CD4-positive, alpha-beta T cell treated with Interferon alpha-2 for 1 hour (primary cell): ENCODE measurements around the gene MOGAT3.
A peak's percentile ranks its signal among the peaks of the same experiment; 100 is the strongest.

Experiments
- DNase-seq, 2 donors: peaks; one replicate each; pipeline ENCODE4 v3.0.0-alpha.2; 2020 to 2022

The MOGAT3 gene

GRCh38 chr7:101170617-101171441 is 30.0 kb downstream of the MOGAT3 start:
- no peak for DNase-seq

DNA sequence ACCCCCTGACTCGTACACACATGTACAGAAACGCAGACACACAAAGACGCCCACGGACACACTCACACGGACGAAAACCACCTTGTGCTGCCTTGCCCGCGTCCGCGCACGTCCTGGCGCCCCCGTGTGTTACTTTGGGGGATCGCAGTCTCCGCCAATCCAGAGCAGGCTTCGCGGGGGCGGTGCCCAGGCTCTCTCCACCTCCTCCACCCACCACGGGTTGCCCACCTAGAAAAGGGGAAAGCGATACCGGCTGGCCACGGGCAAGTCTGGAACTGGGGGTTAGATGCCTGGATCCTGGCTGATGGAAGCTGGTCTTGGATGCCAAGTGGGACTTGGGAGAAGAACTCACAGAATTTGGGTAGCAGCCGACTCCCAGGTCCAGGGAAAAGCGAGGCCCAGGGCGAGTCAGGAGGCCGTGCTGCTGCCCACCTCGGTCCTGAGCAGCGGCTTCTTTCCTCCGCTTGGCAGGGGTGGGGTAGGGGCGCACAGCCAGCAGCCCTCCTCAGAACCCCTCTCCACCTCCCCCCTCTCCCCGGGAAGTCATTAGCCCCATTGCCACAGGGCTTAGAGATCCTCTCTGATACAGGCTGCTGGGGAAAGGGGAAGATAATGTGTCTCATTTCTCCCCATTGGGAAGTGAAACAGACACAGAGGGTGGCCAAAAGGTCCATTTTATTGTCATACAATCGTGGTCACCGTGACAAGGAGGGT is 30.8 kb downstream of the MOGAT3 start:
- peak; percentile 76 to 86 for DNase-seq

- DNase-seq: no peak
These were observed 31.6 kb downstream of the MOGAT3 start for GRCh38 chr7:101169110-101169837.

GRCh38 chr7:101168412-101169049 is 32.3 kb downstream of the MOGAT3 start:
- DNase-seq: no peak

DNA sequence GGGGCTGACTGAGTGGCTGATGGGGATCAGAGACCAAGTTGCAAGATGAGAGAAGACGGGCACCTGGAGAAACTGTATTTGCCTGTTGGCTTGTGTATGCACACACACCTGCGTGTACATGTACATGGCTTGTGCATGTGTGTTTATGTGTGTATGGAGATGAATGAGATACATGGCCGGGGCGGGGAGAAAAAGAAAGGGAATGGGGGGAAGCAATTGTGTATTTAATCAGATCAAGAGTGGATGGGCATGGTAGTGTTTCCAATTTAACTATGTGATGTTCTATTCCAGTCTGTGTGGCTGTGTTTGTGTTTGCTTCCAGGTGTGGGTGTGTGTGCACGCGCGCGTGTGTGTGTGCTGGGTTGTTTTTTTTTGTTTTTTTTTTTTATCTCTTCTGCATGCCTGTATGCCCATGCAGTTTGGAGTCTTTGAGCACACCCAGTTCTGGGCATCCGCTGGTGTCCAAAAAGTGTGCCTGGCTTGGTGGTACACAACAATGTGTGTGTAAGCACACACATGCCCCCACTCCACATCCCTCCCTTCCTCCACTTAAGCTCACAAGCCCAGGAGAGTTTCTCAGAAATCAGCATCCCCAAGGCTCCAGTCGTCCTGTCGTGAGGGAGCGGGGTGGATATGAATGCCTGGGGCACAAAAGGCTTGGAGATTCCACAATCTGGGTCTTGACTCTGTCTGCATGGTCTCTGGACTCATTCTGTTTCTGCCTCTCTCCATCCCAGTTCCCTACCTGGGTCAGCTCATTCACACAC is 33.0 kb downstream of the MOGAT3 start:
- DNase-seq: no peak

DNA sequence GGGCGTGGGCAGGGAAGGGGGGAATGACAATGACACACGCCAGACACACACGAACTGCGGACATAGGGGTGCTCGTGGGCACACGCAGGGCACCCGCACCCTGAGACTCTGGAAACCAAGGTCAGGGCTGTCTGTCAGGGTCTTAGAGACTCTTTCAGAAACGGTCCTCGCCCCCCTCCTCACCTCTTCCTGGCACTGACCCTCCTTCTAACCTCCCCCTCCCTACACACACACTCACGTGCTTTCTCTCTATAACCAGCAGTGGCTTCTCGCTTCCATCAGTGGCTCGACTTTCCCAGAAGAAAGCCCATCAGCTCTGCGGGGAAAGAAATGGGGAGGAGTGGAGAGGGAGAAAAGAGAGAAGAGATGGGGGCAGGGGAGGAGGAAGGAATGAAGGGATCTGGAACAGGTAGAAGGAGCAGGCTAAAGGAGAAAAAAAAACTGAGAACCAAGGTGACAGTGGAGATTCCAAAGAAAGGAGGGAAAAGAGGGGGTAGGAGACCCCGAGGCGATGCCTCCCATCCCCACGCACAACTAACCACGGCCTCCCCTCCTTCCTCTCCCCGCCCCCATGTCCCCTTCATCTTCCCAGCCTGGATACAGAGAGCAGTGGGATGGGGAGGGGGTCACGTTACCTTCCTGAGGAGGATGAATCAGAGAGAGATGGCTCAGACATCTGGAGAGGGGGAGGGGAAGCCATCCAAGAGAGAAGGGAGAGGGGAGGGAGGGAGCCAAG is 33.8 kb downstream of the MOGAT3 start:
- DNase-seq: no peak

DNA sequence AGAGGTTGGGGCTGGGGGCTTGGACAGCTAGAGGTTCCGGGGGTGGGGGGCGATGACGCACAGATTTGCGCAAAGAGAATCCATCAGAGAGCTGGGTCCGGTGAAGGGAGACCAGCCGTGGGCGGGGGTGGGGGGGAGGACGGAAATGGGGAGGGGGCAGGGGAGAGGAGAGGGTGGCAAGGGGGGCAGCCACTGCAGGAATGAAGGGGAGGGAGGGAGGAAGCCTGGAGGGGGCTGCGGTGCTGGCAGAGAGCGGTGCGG is 34.3 kb downstream of the MOGAT3 start:
- no peak for DNase-seq

- DNase-seq: no peak
These were observed 34.7 kb downstream of the MOGAT3 start for GRCh38 chr7:101165958-101166647.

DNA sequence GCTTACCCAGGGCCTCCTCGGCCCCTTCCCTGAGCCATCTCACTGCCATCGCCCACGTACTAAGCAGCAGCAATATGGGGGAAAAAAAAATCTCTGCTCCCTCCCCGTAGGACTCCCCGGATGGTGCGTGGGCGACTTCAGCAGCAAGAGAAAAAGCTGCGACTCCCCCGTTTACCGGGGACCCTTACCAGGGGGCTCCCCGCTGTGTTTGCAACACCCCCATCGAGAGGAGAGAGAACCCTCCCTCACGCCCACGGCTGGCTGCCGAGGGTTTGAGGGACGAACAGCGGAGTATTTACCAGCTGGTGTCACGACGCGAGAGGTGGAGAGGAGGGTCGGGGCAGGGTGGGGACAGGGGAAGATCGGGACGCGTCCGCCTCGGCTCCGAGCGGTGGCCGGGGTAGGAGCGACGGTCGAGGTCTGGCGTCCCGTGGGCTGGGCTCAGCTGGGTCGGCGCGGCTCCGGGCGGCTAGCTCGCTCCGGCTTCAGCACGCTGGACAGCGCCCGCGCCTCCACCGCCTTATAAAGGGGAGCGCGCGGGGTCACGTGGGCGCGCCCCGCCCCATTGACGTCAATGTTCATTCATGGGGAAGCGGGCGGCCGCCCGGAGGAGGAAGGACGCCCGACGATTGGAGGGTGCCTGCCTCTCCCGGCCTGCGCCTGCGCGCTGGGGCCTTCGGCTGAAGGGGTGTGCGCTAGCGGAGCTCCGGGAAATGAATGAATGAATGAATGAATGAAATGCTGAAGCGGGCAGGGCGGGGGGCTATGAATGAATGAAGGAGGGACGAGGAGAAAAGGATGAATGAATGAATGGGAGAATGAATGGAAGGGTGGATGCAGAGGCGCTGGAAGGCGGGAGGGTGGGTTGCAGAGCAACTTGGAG is 35.5 kb downstream of the MOGAT3 start, which contains the start of gene VGF:
VGF (minus strand) TSS at position 495 of the 883 bp plus-strand sequence. CDS start 726 bp downstream, outside the sequence.
- DNase-seq: peak; percentile 94 to 95

GRCh38 chr7:101164071-101164840 is 36.6 kb downstream of the MOGAT3 start:
- no peak for DNase-seq

DNA sequence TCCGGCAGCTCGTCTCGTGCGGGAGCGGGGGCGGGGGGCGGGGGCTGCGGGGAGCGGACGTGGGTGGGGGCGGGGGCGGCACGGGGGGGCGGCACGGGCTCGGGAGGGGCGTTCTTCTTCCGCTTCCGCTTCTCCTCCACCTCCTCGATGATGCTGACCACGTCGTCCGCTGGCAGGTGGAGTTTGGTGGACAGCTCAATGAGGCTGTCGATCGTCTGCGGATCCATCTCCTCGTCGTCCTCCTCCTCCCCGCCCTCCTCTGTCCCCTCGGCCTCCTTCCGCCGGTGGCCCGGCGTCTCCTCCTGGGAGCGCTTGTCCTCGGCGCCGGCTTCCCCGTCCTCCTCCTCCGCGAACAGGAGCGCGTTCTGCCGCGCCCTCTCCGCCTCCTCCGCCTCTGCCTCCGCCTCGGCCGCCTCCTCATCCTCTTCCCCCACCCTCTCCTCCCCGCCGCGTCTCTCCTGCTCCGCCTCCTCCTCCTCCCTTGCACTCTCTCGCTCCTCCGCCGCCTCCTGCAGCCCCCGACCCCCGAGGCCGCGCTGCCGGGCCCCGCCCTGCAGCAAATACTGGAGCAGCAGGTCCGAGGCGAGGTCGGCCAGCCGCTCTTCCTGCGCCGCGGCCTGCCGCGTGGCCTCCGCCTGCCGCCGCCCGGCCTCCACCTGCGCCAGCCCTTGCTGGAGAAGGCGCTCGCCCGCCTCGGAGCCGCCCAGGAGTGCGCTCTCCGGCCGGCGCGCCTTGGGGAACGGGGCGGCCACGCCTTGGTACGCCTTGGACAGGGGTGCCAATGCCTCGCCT is 37.4 kb downstream of the MOGAT3 start:
- no peak for DNase-seq

- DNase-seq: no peak
These were observed 38.1 kb downstream of the MOGAT3 start for GRCh38 chr7:101162551-101163278.

- DNase-seq: no peak
These were observed 39.0 kb downstream of the MOGAT3 start for GRCh38 chr7:101161692-101162471.

GRCh38 chr7:101160910-101161309 is 39.9 kb downstream of the MOGAT3 start:
- DNase-seq: no peak

GRCh38 chr7:101159696-101160674 is 40.9 kb downstream of the MOGAT3 start:
- DNase-seq: no peak
